GM20431 (cell line): ENCODE measurements around the gene UBL4A.

Experiments
- in situ Hi-C: fragments of 300-500 bp; cut with MseI, MboI; formaldehyde crosslinking; loops from one replicate; pipeline ENCODE4 v1.15.0; 2020; ENCODE audit warnings: low sequenced_read_pairs; ENCODE audit not compliant: unreplicated experiment

UBL4A gene

DNA sequence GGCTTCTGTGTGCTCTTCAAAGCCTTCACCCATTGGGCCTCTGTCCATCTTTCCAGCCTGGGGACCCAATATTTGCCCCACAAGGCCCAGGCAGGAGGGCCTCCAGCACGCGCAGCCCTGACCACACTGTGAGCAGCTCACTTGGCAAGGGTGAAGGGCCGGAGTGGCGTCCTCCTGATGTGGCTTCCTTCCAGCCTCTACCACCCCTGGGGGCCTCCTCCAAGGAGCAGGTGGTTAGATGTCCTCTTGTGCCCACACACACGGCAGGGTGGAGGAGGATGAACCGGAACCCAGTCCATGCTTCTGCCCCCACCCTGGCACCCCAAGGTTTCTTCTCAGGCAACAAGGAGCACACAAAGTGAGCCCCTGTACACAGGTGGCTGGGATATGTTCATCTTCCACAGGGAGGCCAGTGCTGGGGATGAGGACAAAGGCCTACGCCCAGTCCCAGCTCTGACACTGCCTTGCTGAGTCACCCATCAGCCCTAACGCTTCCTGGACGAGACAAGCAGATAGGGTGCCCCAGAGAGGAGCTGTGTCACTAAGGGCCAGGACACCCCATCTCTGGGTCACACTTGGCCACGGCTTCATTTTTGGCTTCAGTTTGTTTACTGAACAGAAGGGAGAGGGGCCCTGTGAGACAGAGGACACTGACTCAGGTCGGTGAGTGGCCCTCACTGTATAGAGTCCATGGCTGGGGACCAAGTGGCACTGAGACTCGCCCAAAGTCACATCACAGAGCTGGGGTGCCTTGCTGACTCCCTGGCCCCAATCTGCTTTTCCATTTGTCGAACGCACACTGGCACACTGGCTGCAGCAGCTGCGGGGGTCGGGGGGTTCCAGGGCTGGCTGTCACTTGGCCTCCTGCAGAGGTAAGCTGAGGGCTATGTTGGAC is 1.9 kb downstream of the UBL4A start:
- in situ Hi-C loops: no loop called here

DNA sequence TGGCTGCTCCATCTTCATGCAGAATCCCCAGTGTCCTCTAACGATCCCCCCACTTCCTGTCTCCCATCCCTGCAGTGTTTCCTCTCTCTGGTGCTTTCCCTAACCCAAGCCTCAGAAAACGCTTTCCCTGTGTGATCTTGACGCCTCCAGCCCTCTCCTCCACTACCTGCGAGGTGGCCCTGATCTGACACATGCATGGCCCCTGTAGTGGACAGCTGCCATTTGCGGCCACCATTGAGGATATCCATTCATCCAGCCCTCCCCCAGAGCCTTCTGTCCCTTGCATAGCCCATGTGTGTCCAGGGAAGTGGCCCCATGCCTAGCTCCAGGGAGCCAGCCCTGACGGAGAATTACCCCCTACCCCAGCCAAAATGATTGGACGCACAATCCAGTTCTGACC is 3.1 kb downstream of the UBL4A start:
- in situ Hi-C loops: no loop called here

DNA sequence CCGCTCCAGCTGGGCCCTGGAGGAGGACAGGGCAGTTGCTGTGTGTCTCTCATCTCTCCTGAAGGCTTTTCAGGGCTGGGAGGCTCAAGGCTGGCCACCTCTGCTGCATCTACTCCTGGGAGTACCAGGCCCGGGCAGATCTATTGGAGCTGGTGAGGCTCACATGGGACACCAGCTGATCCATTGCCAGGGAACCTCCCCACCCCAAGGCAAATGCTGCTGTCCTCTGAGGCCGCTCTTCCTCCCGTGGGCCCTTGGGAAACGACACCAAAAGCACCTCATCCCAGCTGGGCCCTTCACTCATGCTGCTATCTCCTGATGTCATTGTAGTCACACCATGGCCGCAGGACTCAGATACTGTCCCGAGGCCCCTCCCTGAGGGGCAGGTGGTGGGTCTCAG is 3.6 kb downstream of the UBL4A start:
- in situ Hi-C loops: no loop called here

DNA sequence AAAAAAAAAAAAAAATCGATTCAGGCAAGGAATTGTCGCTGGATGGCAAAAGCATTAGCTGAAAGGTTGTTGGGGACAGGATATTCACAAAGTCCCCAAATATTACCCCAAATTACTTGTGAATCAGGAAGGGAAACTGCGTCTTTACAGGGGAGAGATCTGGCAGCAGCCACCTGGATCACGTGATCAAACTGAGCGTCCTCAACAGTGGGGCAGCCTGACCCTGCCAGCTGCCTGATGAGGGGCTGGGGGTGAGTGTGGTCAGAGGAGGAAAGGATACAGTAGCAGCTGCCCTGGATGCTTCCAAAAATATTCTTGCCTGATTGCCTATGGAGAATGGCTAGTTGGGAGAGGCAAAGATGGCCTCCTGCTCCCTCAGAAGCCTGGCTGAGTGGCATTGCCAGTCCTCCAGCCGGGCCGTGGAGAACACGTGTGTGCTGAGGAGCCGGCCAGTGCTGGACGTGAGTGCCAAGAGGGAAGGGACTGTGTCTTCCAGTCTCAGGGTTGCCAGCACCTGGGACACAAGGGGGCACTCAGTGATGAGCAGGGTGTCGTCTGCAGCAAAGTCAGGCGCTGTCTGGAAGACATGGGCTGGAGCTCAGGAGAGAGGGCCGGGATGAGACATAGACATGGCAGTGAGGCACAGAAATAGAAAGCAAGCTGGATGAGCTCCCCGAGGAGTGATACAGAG is 4.4 kb downstream of the UBL4A start:
- in situ Hi-C loops: no loop called here

DNA sequence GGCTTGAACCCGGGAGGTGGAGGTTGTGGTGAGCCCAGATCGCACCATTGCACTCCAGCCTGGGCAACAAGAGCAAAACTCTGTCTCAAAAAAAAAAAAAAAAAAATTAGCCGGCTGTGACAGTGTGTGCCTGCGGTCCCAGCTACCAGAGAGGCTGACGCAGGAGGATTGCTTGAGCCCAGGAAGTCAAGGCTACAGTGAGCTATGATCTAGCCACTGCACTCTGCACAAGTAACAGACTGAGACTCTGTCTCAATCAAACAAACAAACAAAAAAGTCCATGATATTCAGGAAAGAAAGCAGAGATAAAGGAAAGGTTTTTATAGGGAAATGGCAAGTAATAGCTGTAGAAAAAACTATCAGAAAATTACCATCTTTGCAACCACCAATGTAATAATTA is 5.2 kb downstream of the UBL4A start:
- in situ Hi-C loops: no loop called here

DNA sequence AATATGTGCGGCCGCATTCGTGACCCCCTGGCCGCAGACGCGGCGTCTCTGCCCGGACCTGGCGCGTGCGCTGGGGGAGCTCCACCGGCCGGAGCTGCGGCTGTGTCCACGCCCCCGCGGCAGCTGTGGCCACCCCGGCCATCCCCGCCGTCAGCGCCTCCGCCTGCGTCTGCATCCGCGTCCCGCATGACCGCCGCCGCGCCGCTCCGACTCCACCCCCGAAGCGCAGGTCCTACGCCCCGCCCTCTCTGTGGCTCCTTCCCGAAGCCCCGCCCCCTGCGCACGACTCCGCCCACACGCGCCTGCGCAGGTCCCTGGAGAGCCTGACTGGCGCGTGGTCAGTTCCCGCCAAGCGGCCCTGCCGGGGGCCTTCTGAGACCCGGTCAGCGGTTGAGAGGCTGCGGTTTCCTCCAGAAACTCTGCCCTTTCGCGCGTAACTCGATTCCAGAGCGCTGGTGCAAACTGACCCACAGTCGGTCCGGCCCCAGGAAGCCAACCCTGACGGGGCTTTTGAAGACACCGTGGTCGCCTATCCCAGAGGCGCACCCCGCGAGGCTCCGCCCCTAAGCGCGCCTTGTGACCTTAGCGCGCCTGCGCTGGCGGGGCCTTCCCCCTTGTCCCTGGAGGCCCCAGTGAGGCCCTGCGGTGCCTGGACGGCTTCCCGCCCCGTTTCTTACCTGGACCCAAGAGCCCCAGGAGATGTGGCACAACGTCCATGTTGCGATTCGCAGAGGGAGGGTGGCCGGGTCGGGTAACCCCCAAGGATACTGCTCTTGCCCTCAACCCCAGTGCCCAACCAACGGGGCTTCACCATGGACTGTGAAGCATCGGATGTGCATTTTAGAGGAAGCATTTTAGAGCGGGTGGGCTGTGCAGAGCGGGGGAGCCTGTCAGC is 7.4 kb downstream of the UBL4A start, which contains the start of gene LAGE3:
TSS of gene LAGE3 (minus strand) at position 554 of the 895 bp plus-strand sequence. CDS start at position 188, 366 bp downstream.
- in situ Hi-C loops: no loop called here

DNA sequence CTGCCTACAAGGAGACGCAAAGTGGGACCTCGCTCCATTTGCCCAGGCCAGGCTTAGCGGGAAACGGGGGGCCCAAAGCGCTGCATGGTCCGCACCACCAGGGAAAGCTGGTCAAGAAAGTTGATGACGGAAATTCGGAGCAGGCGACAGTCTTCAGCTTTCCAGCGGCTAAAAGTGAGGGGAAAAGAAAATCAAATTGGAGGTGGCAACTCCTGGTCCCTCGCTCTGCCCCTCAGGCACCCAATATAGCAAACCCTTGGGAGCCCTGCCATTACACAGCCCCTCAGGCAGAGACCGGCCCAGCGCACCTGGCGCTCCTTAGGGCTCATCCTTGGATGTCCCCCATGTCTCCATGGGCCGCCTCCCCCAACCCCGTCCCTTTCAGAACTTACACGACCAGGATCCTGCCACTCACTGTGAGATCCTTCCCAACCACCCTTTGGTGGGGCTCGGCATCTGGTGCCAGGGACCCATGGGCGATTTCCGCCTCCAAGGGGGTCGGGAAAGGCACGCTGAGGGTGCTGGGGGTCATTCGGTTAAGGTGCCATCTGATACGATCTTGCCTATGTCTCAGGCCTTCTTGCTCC is 8.4 kb downstream of the UBL4A start:
- in situ Hi-C loops: no loop called here

DNA sequence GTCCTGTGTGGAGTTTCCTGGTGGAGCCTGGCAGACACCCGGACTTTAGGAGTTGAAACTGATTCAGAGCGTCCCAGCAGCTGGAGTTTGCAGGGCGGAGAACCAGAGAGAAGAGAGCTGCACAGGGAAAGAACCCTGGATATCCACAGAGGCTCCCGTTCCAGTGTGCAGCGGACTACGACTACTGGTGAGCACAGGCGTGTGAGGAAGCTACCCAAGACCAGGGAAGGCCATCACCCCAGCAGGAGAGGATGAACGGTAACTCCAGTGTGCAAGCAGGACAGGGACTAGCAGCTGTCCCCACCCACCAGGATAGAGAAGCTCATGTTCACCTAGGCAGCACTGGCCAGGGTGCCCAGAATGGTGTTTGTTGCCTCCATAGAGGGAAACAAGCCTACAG is 9.6 kb downstream of the UBL4A start:
- in situ Hi-C loops: no loop called here

DNA sequence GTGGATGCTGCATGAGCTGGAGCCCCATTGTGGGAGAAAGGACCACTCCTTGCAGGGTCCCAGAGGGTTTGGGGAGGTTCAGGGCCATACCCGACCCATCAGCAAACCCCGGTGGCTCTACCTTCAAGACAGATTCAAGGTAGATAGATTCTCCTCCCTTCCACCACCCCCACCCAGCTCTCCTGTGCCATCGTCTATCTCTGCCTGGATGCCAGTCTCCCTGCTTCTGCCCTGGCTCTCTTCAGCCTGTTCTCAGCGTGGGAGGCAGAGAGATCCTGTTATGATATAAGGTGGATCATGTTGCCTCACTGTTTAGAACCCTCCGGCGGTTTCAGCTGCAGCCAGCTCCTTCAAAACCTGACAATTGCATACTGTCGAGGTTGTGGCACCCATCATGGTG is 12.7 kb downstream of the UBL4A start:
- in situ Hi-C loops: no loop called here

DNA sequence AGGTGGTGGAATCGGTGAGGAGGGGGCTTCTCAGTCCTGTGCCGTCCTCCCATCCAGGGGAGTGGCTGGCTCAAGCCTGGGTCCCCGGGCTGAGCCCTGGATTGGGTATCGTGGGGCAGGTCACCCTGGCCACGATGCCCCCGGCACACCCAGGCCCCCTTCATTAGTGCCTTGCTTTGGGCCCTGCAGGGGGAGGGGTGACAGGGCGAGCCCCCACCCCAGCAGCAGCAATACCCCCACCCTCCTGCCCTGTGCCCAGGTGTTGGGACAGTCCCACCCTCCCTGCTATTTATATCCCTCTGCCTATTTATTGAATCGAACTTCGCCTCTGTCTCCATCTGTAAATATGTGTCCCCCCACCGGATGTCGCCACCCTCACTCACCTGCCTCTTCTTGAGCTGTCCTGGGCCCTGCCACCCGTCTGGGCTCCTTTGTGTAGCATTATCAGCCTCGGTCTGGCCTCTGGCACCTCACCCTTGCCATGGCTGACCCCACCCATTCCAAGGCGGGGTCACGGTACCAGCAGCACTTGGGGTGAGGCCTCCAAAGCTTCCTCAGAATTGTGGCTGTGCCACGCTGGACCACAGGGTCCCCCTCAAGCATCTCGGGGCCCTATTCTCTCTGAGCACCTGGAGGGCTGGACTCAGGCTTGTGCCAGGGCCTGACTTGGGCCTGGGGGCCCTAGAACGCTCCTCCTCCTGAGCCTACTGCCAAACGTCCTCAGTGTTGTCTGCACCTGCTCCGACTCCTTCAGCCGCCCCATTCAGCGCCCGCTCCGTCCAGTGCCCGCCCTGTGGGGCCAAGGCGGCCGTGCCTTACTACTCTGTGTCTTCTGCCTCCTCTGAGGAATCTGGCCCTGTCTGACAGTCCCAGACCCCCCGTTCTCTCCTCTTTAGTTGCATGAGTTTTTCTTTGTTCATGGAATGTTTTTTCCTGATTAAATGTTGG is 13.5 kb downstream of the UBL4A start:
- in situ Hi-C loops: no loop called here

DNA sequence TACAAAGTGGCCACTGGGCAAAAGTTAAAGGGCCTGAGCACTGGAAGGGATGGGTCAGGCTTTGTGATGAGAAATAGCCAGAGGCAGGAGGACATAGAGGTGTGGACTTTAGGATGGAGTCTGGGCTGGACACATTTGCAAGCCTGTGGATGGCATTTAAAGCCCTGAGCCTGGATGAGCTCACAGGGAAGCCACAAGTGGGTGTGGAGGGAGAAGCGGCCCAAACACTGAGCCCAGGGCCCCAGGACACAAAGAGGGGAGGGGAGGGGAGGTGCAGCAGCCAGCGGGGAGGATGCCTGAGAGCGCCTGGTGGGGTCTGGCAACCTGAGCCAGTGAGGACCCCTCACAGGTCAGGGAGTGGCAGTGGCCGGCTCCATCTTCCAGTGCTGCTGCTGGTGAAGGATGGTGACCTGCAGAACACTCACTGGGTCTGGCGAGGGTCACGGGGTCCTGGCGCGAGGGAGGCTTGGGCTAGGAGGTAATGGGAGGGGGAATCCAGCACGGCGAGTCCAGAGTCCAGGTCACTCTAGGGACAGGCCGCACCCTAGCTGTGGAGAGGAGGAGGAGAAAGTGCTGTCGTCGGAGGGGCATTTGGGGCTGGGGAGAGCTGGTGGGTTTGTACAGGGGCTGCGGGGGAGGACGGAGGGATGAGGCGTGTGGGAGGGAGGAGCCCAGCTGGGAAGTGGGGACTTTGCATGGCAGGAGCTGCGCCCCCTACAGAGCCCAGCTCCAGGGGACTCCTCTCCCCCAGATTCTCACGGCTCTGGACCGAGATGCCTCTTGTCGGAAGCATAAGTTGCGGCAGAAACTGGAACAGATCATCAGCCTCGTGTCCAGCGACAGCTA is 14.4 kb downstream of the UBL4A start:
- in situ Hi-C loops: no loop called here

DNA sequence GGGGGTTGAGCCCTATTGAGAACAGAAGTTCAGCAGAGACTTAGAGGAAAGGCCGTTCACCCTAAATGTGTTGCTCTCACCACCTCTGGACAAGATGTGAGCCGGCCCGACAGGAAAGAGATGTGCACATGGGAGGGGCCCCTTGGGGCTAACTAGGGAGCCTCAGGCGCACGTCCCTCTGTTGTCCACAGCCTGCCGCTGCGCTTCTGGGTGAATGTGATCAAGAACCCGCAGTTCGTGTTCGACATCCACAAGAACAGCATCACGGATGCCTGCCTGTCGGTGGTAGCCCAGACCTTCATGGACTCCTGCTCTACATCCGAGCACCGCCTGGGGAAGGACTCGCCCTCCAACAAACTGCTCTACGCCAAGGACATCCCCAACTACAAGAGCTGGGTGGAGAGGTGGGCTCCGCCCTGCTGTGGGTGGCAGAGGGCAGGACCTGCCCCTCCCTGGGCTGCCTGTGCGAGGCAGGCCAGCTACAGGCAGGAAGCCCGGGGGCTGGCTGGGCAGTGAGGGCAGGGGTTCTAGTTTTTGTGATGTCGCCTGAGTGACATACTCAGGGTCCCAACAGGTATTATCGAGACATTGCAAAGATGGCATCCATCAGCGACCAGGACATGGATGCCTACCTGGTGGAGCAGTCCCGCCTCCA is 15.4 kb downstream of the UBL4A start:
- in situ Hi-C loops: no loop called here

DNA sequence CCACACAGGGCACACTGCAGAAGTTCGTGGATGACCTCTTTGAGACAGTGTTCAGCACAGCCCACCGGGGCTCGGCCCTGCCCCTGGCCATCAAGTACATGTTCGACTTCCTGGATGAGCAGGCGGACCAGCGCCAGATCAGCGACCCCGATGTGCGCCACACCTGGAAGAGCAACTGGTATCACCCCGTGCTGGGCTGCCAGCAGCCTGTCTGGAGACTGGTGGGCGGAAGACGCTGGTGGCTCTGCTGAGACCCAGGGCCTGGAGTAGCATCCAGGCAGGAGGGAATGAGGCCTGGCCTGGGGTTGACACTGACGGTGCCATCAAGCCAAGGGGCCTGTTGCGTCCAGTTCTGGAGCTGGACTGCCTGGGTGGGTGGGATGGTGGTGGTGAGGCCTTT is 16.0 kb downstream of the UBL4A start:
- in situ Hi-C loops: no loop called here

DNA sequence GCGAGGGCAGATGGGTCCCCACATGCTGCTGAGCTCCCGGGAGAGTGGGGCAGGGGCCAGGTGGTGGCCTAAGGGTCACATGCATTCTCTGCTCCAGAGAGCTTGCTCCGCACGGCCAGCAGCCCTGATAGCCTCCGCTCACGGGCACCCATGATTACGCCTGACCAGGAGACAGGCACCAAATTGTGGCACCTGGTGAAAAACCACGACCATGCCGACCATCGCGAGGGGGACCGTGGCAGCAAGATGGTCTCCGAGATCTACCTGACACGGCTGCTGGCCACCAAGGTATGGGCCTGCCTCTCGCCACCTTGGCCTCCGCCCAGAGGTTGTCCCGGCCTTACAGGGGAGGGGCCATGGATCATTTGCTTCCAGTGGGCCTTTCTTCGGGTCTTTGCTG is 16.5 kb downstream of the UBL4A start:
- in situ Hi-C loops: no loop called here

DNA sequence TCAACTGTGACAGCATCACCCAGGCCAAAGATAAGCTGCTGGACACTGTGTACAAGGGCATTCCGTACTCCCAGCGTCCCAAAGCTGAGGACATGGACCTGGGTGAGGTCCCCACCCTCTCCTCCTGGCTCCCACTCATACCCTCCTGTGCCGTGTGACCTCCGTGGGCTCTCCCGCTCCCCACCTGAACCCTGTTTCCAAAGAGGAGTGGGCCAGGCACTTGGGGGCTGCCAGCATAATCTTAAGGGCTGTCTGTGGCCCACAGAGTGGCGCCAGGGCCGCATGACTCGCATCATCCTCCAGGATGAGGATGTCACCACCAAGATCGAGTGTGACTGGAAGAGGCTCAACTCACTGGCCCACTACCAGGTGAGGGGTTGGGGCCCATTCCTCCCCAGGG is 17.3 kb downstream of the UBL4A start:
- in situ Hi-C loops: no loop called here

DNA sequence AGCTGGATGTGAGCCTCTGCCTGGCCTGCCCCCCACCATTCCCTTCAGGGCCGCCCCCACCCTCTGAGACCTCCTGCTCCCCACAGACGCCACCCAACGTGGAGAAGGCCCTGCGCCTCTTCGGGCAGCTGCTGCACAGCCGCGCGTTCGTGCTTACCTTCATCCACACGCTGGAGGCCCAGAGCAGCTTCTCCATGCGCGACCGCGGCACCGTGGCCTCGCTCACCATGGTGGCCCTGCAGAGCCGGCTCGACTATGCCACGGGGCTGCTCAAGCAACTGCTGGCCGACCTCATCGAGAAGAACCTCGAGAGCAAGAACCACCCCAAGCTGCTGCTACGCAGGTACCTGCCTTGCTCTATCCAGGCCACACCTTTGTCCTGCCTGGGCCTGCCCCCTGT is 18.2 kb downstream of the UBL4A start:
- in situ Hi-C loops: no loop called here

DNA sequence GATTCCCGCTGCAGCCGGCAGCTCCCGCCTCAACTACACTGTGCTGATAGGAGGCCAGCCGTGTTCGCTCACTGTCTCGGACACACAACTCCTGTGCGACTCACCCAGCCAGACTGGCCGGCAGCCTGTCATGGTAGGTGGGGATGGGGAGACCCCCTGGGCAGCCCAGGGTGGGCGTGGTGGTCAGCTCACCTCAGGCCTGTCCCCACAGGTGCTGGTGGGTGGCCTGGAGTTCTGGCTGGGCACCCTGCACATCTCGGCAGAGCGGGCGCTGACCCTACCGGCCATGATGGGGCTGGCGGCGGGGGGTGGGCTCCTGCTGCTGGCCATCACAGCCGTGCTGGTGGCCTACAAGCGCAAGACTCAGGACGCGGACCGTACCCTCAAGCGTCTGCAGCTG is 18.9 kb downstream of the UBL4A start:
- in situ Hi-C loops: no loop called here

DNA sequence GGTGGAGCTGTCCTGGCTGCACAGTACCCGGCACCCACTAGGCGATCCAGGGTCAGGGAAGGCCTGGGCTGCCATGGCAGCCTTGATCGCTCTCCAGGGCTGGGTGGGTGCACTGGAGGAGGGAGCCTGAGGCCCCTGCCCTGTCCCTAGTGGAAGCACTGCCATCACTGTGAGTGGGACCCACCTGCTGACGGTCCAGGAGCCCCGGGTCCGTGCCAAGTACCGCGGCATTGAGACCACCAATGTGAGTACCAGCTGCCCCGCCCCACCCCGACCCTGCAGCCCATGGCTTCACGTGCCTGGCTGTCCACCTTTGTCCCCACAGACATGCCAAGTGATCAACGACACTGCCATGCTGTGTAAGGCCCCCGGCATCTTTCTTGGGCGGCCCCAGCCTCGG is 19.5 kb downstream of the UBL4A start:
- in situ Hi-C loops: no loop called here
